H1 (cell line): ENCODE results near the gene LCLAT1. TPM values are rescaled to one million over a fixed set of nuclear protein-coding genes. Genes with fewer than 3 reads are reported as not detected.

Experiments used
- CTCF ChIA-PET: fragments of 300-600 bp; sonication (Branson Sonifier 250); formaldehyde crosslinking; loops from one replicate; lab custom pipeline; 2021; ENCODE audit not compliant: partially characterized antibody; lab: Charles Lee
- POLR2A ChIA-PET: fragments of 300-600 bp; sonication (Branson Sonifier 250); formaldehyde crosslinking; loops from one replicate; lab custom pipeline; 2021; ENCODE audit warnings: inconsistent platforms; ENCODE audit not compliant: partially characterized antibody; lab: Charles Lee
- DNase-seq, 2 experiments: peaks; one replicate each; pipeline versions ENCODE4 v3.0.0 to v3.0.0-alpha.2; 2010 to 2022; ENCODE audit warnings: low spot score in 2 of 2, low read depth in 1 of 2, mixed read lengths in 1 of 2
- FAIRE-seq: peaks from 2 replicates; lab custom pipeline; 2011; peaks lifted over from hg19 to GRCh38; lab: Jason Lieb, UNC
- H2AFZ ChIP-seq: 2 replicates; pipeline ENCODE4 v1.8.1; 2012; ENCODE audit warnings: low read length, inconsistent platforms
- H2AK5ac ChIP-seq: 2 replicates; pipeline ENCODE4 v1.6.1; 2013; ENCODE audit warnings: low read depth, low read length
- H2BK120ac ChIP-seq: replicated peaks from 2 replicates; pipeline ENCODE3; 2013; ENCODE audit warnings: low read depth, low read length, inconsistent platforms
- H2BK12ac ChIP-seq: 2 replicates; pipeline ENCODE4 v1.6.1; 2013; ENCODE audit warnings: low read depth, low read length
- H2BK15ac ChIP-seq: 2 replicates; pipeline ENCODE4 v1.6.1; 2013; ENCODE audit warnings: low read length
- H2BK20ac ChIP-seq: 2 replicates; pipeline ENCODE4 v1.6.1; 2013; ENCODE audit warnings: low read length
- H2BK5ac ChIP-seq: 2 replicates; pipeline ENCODE4 v1.6.1; 2013; ENCODE audit warnings: low read depth, low read length
- H3K14ac ChIP-seq: 2 replicates; pipeline ENCODE4 v1.6.1; 2013; ENCODE audit warnings: inconsistent platforms; ENCODE audit not compliant: insufficient read length
- H3K18ac ChIP-seq: 2 replicates; pipeline ENCODE4 v1.6.1; 2013; ENCODE audit warnings: low read length; ENCODE audit errors: extremely low read depth
- H3K23ac ChIP-seq: 2 replicates; pipeline ENCODE4 v1.6.1; 2013; ENCODE audit warnings: inconsistent platforms; ENCODE audit not compliant: insufficient read length
- H3K23me2 ChIP-seq: 2 replicates; pipeline ENCODE4 v1.6.1; 2013; ENCODE audit warnings: low read depth, low read length
- H3K27ac ChIP-seq: 2 replicates; pipeline ENCODE4 v1.6.1; 2011; ENCODE audit warnings: low read depth, low read length, inconsistent platforms
- H3K27me3 ChIP-seq, 4 experiments: replicated peaks in 1 of 4; 1 replicate in 1 of 4; 2 replicates in 3 of 4; pipeline versions ENCODE4 v1.6.1 to v1.8.1; 2011 to 2013; ENCODE audit warnings: low read length in 3 of 4, mild to moderate bottlenecking in 3 of 4, inconsistent platforms in 2 of 4, mixed read lengths in 2 of 4, moderate library complexity in 1 of 4; ENCODE audit not compliant: control insufficient read depth in 3 of 4, insufficient read depth in 3 of 4; ENCODE audit errors: extremely low read depth in 1 of 4
- H3K36me3 ChIP-seq, 4 experiments: 2 replicates each; pipeline versions ENCODE4 v1.6.1 to v1.8.1; 2011 to 2013; ENCODE audit warnings: mild to moderate bottlenecking in 4 of 4, low read length in 3 of 4, moderate library complexity in 2 of 4, control low read depth in 1 of 4, inconsistent platforms in 1 of 4; ENCODE audit not compliant: insufficient read depth in 4 of 4, control insufficient read depth in 2 of 4
- H3K4ac ChIP-seq: replicated peaks from 2 replicates; pipeline ENCODE3; 2013; ENCODE audit warnings: low read length, low read depth, mixed read lengths, inconsistent platforms; ENCODE audit not compliant: insufficient read length
- H3K4me1 ChIP-seq, 4 experiments: replicated peaks in 1 of 4; 1 replicate in 1 of 4; 2 replicates in 3 of 4; pipeline versions ENCODE4 v1.6.1 to v1.8.1; 2011 to 2013; ENCODE audit warnings: low read length in 3 of 4, inconsistent platforms in 2 of 4, mixed read lengths in 1 of 4; ENCODE audit not compliant: insufficient read depth in 4 of 4, control insufficient read depth in 3 of 4
- H3K4me2 ChIP-seq, 2 experiments: 2 replicates each; pipeline versions ENCODE4 v1.6.1 to v1.8.1; 2011 to 2013; ENCODE audit warnings: low read depth in 2 of 2, low read length in 2 of 2, control low read depth in 1 of 2, inconsistent platforms in 1 of 2, mild to moderate bottlenecking in 1 of 2; ENCODE audit not compliant: insufficient read depth in 1 of 2
- H3K4me3 ChIP-seq, 4 experiments: fragments of 200-600, 300-600 bp in 1 of 4; sonication (generic), shearing (Covaris generic), sonication (Bioruptor Twin) in 1 of 4; 2 replicates each; pipeline versions ENCODE4 v1.5.1 to v1.8.1; 2011 to 2016; ENCODE audit warnings: low read length in 4 of 4, low read depth in 3 of 4, control low read depth in 2 of 4, inconsistent platforms in 2 of 4, mild to moderate bottlenecking in 2 of 4, mixed read lengths in 1 of 4, moderate library complexity in 1 of 4; ENCODE audit not compliant: insufficient read depth in 2 of 4; ENCODE audit errors: extremely low read depth in 1 of 4
- H3K56ac ChIP-seq: replicated peaks from 2 replicates; pipeline ENCODE3; 2013; ENCODE audit warnings: low read depth, mild to moderate bottlenecking, mixed read lengths, low read length, inconsistent platforms; ENCODE audit not compliant: insufficient read length
- H3K79me1 ChIP-seq: 2 replicates; pipeline ENCODE4 v1.6.1; 2013; ENCODE audit warnings: low read depth, low read length, control low read depth
- H3K79me2 ChIP-seq, 2 experiments: 2 replicates each; pipeline versions ENCODE4 v1.6.1 to v1.8.1; 2012 to 2013; ENCODE audit warnings: low read length in 2 of 2, mild to moderate bottlenecking in 2 of 2, inconsistent platforms in 1 of 2; ENCODE audit not compliant: insufficient read depth in 2 of 2, control insufficient read depth in 1 of 2
- H3K9ac ChIP-seq, 4 experiments: replicated peaks in 1 of 4; 1 replicate in 1 of 4; 2 replicates in 3 of 4; pipeline versions ENCODE4 v1.6.1 to v1.8.1; 2011 to 2013; ENCODE audit warnings: low read depth in 3 of 4, low read length in 3 of 4, control low read depth in 2 of 4, mild to moderate bottlenecking in 2 of 4, moderate library complexity in 2 of 4, inconsistent platforms in 1 of 4; ENCODE audit errors: extremely low read depth in 1 of 4
- H3K9me3 ChIP-seq, 2 experiments: 2 replicates each; pipeline versions ENCODE4 v1.6.1 to v1.8.1; 2012 to 2013; ENCODE audit warnings: mild to moderate bottlenecking in 2 of 2, moderate library complexity in 2 of 2, control low read depth in 1 of 2, inconsistent platforms in 1 of 2, low read depth in 1 of 2, low read length in 1 of 2, mixed read lengths in 1 of 2; ENCODE audit not compliant: insufficient read depth in 2 of 2
- H4K20me1 ChIP-seq, 2 experiments: replicated peaks in 1 of 2; 2 replicates each; pipeline versions ENCODE3 to v1.8.1; 2011 to 2013; ENCODE audit warnings: inconsistent platforms in 2 of 2, low read length in 2 of 2, mild to moderate bottlenecking in 1 of 2; ENCODE audit not compliant: insufficient read depth in 2 of 2, control insufficient read depth in 1 of 2
- H4K5ac ChIP-seq: 2 replicates; pipeline ENCODE4 v1.6.1; 2013; ENCODE audit warnings: low read length, low read depth, mixed read lengths, inconsistent platforms; ENCODE audit not compliant: insufficient read length
- H4K8ac ChIP-seq: 2 replicates; pipeline ENCODE4 v1.8.0; 2013; ENCODE audit warnings: mild to moderate bottlenecking, moderate library complexity, low read length, inconsistent platforms; ENCODE audit not compliant: insufficient read depth; ENCODE audit errors: extremely low read depth
- H4K91ac ChIP-seq: replicated peaks from 2 replicates; pipeline ENCODE3; 2013; ENCODE audit warnings: low read length, mixed read lengths, inconsistent platforms; ENCODE audit not compliant: insufficient read length
- CREB1 ChIP-seq: IDR thresholded peaks from 2 replicates; pipeline ENCODE4 v1.6.1; 2012; ENCODE audit warnings: inconsistent platforms
- EZH2 ChIP-seq: fragments of 200-600 bp; sonication (generic); IDR thresholded peaks from 2 replicates; pipeline ENCODE4 v1.7.1; 2012; ENCODE audit warnings: low read depth, mild to moderate bottlenecking, moderate library complexity, low read length, inconsistent platforms; ENCODE audit not compliant: severe bottlenecking
- FOSL1 ChIP-seq: IDR thresholded peaks from 2 replicates; pipeline ENCODE4 v1.6.1; 2011; ENCODE audit warnings: mild to moderate bottlenecking, low read depth, low read length, moderate library complexity; ENCODE audit not compliant: insufficient read depth
- POU5F1 ChIP-seq: IDR thresholded peaks from 2 replicates; pipeline ENCODE4 v1.6.1; 2011; ENCODE audit warnings: low read depth, mild to moderate bottlenecking, low read length, moderate library complexity
- SRF ChIP-seq: IDR thresholded peaks from 2 replicates; pipeline ENCODE4 v1.6.1; 2011; ENCODE audit warnings: mild to moderate bottlenecking, low read depth, low read length, moderate library complexity
- TEAD4 ChIP-seq: IDR thresholded peaks from 2 replicates; pipeline ENCODE4 v1.6.1; 2012; ENCODE audit warnings: low read depth, low read length, inconsistent platforms, mixed read lengths
- YY1 ChIP-seq: IDR thresholded peaks from 2 replicates; pipeline ENCODE4 v1.6.1; 2011; ENCODE audit warnings: low read depth, mild to moderate bottlenecking, low read length
- WGBS, 2 experiments: shearing (Covaris generic) in 1 of 2; methylation state at CpG; one replicate each; pipeline versions ENCODE4 v1.1.6 to v1.1.7; 2013 to 2015; ENCODE audit warnings: low lambda C conversion rate in 2 of 2, mixed read lengths in 2 of 2, inconsistent platforms in 1 of 2, low coverage in 1 of 2, missing lambda C conversion rate in 1 of 2; ENCODE audit not compliant: insufficient replicate concordance in 2 of 2, insufficient coverage in 1 of 2, insufficient read length in 1 of 2; ENCODE audit errors: extremely low coverage in 1 of 2, missing lambda C conversion rate in 1 of 2; 5-methylcytosine and 5-hydroxymethylcytosine counted together
- long read RNA-seq, 2 experiments: library from RNA in 1 of 2; library from capped mRNA in 1 of 2; stranded (forward); transcript quantifications; one replicate each; pipeline ENCODE4 v2.0.0, GENCODE V29; 2021; ENCODE audit warnings: inconsistent platforms in 1 of 2
- polyA minus RNA-seq, 3 experiments: library from RNA; depleted of rRNA, polyadenylated mRNA; stranded (reverse); fragments of >200 nt; gene quantifications; 1 replicate in 2 of 3; 2 replicates in 1 of 3; pipeline ENCODE4 v1.2.3, GENCODE V29; 2011
- polyA plus RNA-seq, 7 experiments: library from polyadenylated mRNA; depleted of rRNA in 3 of 7; stranded (reverse) in 5 of 7; unstranded in 2 of 7; fragments of >200 nt in 5 of 7; fragments of 200-250 nt in 2 of 7; gene quantifications; 1 replicate in 5 of 7; 2 replicates in 1 of 7; 4 replicates in 1 of 7; pipeline versions ENCODE4 v1.2.1 to v1.2.3, GENCODE V29; 2011 to 2013; ENCODE audit warnings: missing spikeins in 2 of 7, mixed read lengths in 2 of 7
- total RNA-seq: library from RNA; stranded (reverse); fragmentation: NEBNext Ultra II Directional; extraction: Animal tissue kit (Norgen Biotek cat#: 25700); gene quantifications from 2 replicates; pipeline ENCODE4 v1.2.1, GENCODE V29; 2021

The LCLAT1 gene
- total RNA-seq, result 20.4 and 22.0 TPM in 2 replicates
- polyA plus RNA-seq (2011; rRNA removed), result 7.3 and 7.6 TPM in 2 replicates
- 6.8 TPM for polyA plus RNA-seq (2011; cell fraction: cytosol; rRNA removed)
- 6.3 TPM for polyA plus RNA-seq (2011; cell fraction: nucleus; rRNA removed)
- 5.1 to 6.7 TPM (median 5.9 TPM) in 4 replicates for polyA plus RNA-seq (2012, experiment 1 of 2)
- 0.79 TPM for polyA plus RNA-seq (2012, experiment 2 of 2)
- 14.3 TPM for polyA plus RNA-seq (2013, experiment 1 of 2)
- polyA plus RNA-seq (2013, experiment 2 of 2), result 16.9 TPM
- 31.2 and 33.5 TPM in 2 replicates for polyA minus RNA-seq (2011; rRNA and poly(A)+ RNA removed)
- 15.2 TPM for polyA minus RNA-seq (2011; cell fraction: cytosol; rRNA and poly(A)+ RNA removed)
- polyA minus RNA-seq (2011; cell fraction: nucleus; rRNA and poly(A)+ RNA removed), result 27.4 TPM
- long read RNA-seq, experiment 1, full-length matches to known transcripts, result 1 of 10 reads
- long read RNA-seq, experiment 1, partial matches to known transcripts, result 0 of 10 reads
- long read RNA-seq, experiment 1, other reads (novel, unspliced or antisense), result 9 of 10 reads
- long read RNA-seq, experiment 2, full-length matches to known transcripts, result 3 of 6 reads
- long read RNA-seq, experiment 2, partial matches to known transcripts, result 1 of 6 reads
- long read RNA-seq, experiment 2, other reads (novel, unspliced or antisense), result 2 of 6 reads

GRCh38 chr2:30447149-30448045 is at the start of gene LCLAT1:
LCLAT1 (plus strand) TSS chr2:30447246; CDS start chr2:30525591, 78,345 bp downstream.
- ChIA-PET CTCF (interaction anchor here (0.8 to 2.7 kb wide), 5 partner anchors 206 to 284 kb away, joined by 3 to 9 read pairs (median 3); no protein-coding TSS in a partner anchor), POLR2A (interaction anchor here (0.8 to 2.2 kb wide), 9 partner anchors 11 to 216 kb away, joined by 3 to 6 read pairs (median 4); partner anchors contain the start of gene LBH)
- H3K9me3 ChIP-seq, result no peaks in the 10 kb centered on the region
- TF ChIP-seq CREB1 (peak; percentile 97), TEAD4 (no peak), FOSL1 (no peak), YY1 (peak; percentile 89), POU5F1 (no peak), EZH2 (peak; percentile 6), SRF (0 out of 2 replicates have a peak, but pooled peaks have one; percentile 14)

More at GRCh38 chr2:30447149-30448045, at the start of gene LCLAT1:
- DNase-seq (peak in 1 of 2 experiments; percentile 90), FAIRE-seq (no peak)
- peak within 1 kb of the TSS; percentile 74 to 82 (median 79) for H3K4me3 ChIP-seq
- H2AFZ ChIP-seq, result peak within 1 kb of the TSS; percentile 93
- H3K36me3 ChIP-seq, result no peaks in the 10 kb centered on the region
- WGBS, 2 experiments, result 8% methylated on average over 64 of the region's 83 CpGs; no CpG with 5 or more reads in 1 of the 2 experiments
- H4K20me1 ChIP-seq, result peaks cover 0 to 2% of the 10 kb centered on the region in 2 experiments
- H3K18ac ChIP-seq, result peak within 1 kb of the TSS; percentile 81; the same call in 1 of the 2 replicates
- no peak within 1 kb of the TSS for H2BK15ac ChIP-seq
- peaks cover 3% of the 10 kb centered on the region; the same call in 1 of the 2 replicates for H3K79me1 ChIP-seq
- H2BK120ac ChIP-seq, result no peak within 1 kb of the TSS
- H2BK12ac ChIP-seq, result no peak within 1 kb of the TSS
- H4K5ac ChIP-seq, result peak within 1 kb of the TSS; percentile 86
- peaks cover 0 to 5% (median under 1%) of the 10 kb centered on the region in 4 experiments; a peak in 3 of 7 replicates for H3K27me3 ChIP-seq
- H2BK5ac ChIP-seq, result peak within 1 kb of the TSS; percentile 86; the same call in 1 of the 2 replicates
- H3K4me2 ChIP-seq, result peak within 1 kb of the TSS; percentile 73 to 82
- peaks cover 0 to 5% (median 3%) of the 10 kb centered on the region in 4 experiments; a peak in 5 of 7 replicates for H3K4me1 ChIP-seq
- H4K8ac ChIP-seq, result peak within 1 kb of the TSS; percentile 99
- no peak within 1 kb of the TSS for H3K14ac ChIP-seq
- H2AK5ac ChIP-seq, result no peak within 1 kb of the TSS
- H2BK20ac ChIP-seq, result no peak within 1 kb of the TSS
- H3K23me2 ChIP-seq, result peaks cover 5% of the 10 kb centered on the region; the same call in 1 of the 2 replicates
- H3K4ac ChIP-seq, result peak within 1 kb of the TSS; percentile 27
- no peak within 1 kb of the TSS for H3K23ac ChIP-seq
- H4K91ac ChIP-seq, result peak within 1 kb of the TSS; percentile 88
- H3K56ac ChIP-seq, result no peak within 1 kb of the TSS
- peaks cover 2 to 41% of the 10 kb centered on the region in 2 experiments; a peak in 2 of 4 replicates for H3K79me2 ChIP-seq
- H3K9ac ChIP-seq, result peak within 1 kb of the TSS; percentile 80 to 87 (median 81)
- peak within 1 kb of the TSS; percentile 79; the same call in 1 of the 2 replicates for H3K27ac ChIP-seq
